Lung microvascular endothelial cell (primary cell): ENCODE data around the gene GORAB. TPM values are rescaled to one million over a fixed set of nuclear protein-coding genes. Genes with fewer than 3 reads are reported as not detected.

ENCODE experiments used
- DNase-seq, 2 donors: peaks; one replicate each; pipeline versions ENCODE4 v3.0.0 to v3.0.0-alpha.2; 2010; ENCODE audit warnings: low read depth in 2 of 2
- total RNA-seq: library from RNA; depleted of rRNA; stranded (reverse); fragments of >200 nt; gene quantifications from 2 replicates; pipeline ENCODE4 v1.2.1, GENCODE V29; 2014

Gene GORAB
- total RNA-seq, 1 donor from 2014 or later: 7.3 TPM

GRCh38 chr1:170537798-170538503 is 6.0 kb downstream of the GORAB start:
- peak in 1 of 2 donors; percentile 34 for DNase-seq

- no peak for DNase-seq
Observed at GRCh38 chr1:170538687-170539086, 6.7 kb downstream of the GORAB start.

- no peak for DNase-seq
Observed at GRCh38 chr1:170539154-170539553, 7.2 kb downstream of the GORAB start.

- DNase-seq: no peak
Observed at GRCh38 chr1:170544624-170545023, 12.7 kb downstream of the GORAB start.

GRCh38 chr1:170545476-170545875 is 13.5 kb downstream of the GORAB start:
- DNase-seq: peak in 1 of 2 donors; percentile 68

- no peak for DNase-seq
Observed at GRCh38 chr1:170547255-170547654, 15.3 kb downstream of the GORAB start.

GRCh38 chr1:170548497-170548896 is 16.5 kb downstream of the GORAB start:
- DNase-seq: no peak

- no peak for DNase-seq
Observed at GRCh38 chr1:170555370-170555769, 23.4 kb downstream of the GORAB start.

- no peak for DNase-seq
Observed at GRCh38 chr1:170556917-170557316, 25.0 kb downstream of the GORAB start.

- no peak for DNase-seq
Observed at GRCh38 chr1:170558731-170559130, 26.8 kb downstream of the GORAB start.

GRCh38 chr1:170559166-170559565 is 27.2 kb downstream of the GORAB start:
- DNase-seq: no peak

GRCh38 chr1:170560681-170561285 is 28.8 kb downstream of the GORAB start:
- DNase-seq: no peak

- peak; percentile 88 to 93 for DNase-seq
Observed at GRCh38 chr1:170562646-170563338, 30.8 kb downstream of the GORAB start.

GRCh38 chr1:170567214-170567613 is 35.2 kb downstream of the GORAB start:
- DNase-seq: no peak

- no peak for DNase-seq
Observed at GRCh38 chr1:170568197-170568596, 36.2 kb downstream of the GORAB start.

- DNase-seq: no peak
Observed at GRCh38 chr1:170576980-170577379, 45.0 kb downstream of the GORAB start.

- no peak for DNase-seq
Observed at GRCh38 chr1:170578359-170578758, 46.4 kb downstream of the GORAB start.

GRCh38 chr1:170580636-170581440 is 48.9 kb downstream of the GORAB start:
- no peak for DNase-seq

- no peak for DNase-seq
Observed at GRCh38 chr1:170583186-170583585, 51.2 kb downstream of the GORAB start.

GRCh38 chr1:170586321-170587252 is 54.6 kb downstream of the GORAB start:
- no peak for DNase-seq

GRCh38 chr1:170587253-170587593 is 55.3 kb downstream of the GORAB start:
- no peak for DNase-seq
